ENCODE data around the gene TMLHE.
"Not testable (repeated sequence)": the region's sequence is repeated elsewhere in the genome, so short reads cannot be mapped to it uniquely, and the experiment has no call there.

TMLHE gene

GRCh38 chrX:155612312-155613224, at the start of gene TMLHE, which contains the start of gene SPRY3:
Gene TMLHE (minus strand): TSS chrX:155612952. CDS start chrX:155545276, 67,676 bp downstream.
Gene SPRY3 (plus strand): TSS chrX:155612586.
- FAIRE-seq = no peak

DNA sequence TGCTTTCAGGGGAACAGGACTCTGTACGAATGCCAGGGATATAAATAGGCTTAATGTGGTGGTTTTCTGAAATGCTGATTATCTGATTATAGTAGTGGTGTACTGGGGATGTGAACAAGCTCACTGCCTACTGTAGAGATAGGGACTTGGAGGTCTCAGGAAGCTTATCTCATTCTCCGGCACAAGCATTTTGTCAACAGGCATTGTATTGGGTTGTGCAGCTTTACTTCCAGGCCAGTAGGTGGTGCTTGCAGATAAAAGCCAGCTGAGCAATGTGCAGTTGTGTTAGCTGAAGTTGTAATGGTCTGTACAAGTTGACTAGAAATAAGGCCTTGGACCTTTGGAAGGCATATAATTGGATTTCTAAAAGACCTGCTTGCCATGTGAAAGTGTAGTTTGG, 49.5 kb upstream of the TMLHE start:
- FAIRE-seq = no peak

- FAIRE-seq = no peak
Measured at GRCh38 chrX:155645180-155645579, 32.4 kb upstream of the TMLHE start.

DNA sequence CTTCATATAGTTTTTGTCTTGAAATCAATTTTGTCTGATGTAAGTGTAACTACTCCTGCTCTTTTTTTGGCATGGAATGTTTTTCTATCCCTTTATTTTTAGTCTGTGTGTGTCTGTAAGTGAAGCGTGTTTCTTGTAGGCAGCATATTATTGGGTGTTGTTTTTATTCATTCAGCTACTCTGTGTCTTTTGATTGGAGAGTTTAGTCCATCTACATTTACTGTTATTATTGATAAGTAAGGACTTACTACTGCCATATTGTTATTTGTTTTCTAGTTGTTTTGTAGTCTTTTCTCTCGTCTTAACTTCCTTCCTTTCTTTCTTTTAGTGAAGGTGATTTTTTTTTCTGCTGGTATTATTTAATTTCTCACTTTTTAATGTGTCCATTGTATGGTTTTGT, 30.5 kb upstream of the TMLHE start:
- FAIRE-seq = no peak

DNA sequence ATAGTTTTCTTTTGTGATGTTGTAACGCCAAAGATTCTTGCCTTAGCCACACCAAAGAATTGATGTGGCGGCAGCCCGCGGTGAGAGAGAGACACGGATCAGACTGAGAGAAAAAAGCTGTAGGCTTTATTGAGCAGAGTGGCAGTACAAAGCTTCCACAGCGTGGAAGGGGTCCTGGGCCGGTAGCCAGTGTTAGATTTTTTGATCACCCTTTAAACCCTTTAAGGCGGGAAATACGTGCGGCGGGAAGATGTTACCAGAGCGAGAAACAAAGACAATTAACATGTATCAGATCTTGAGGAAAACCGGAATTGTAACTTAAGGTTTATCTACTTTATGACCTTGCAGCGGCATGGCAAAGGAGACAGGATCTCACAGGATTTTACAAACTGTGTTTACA, 28.6 kb upstream of the TMLHE start:
- FAIRE-seq = not testable (repeated sequence)

DNA sequence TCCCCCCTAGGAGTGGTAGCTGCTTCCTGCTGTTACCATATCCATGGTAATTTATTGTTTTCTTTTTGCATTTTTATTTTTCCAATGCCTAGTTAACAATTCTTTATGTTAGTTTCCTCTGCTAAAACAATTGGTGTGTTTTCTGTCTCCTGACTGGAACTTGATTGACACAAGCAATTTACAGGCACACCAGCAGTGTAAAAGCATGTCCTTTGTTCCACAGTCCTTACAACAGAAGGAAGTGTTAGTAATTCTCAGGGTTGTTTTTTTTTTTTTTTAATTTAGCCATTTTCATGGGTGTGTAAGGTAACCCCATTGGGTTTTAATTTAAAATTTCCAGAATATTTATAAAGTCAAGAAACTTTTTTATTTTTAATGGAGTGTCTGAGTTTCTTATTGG, 25.0 kb upstream of the TMLHE start:
- FAIRE-seq = no peak

DNA sequence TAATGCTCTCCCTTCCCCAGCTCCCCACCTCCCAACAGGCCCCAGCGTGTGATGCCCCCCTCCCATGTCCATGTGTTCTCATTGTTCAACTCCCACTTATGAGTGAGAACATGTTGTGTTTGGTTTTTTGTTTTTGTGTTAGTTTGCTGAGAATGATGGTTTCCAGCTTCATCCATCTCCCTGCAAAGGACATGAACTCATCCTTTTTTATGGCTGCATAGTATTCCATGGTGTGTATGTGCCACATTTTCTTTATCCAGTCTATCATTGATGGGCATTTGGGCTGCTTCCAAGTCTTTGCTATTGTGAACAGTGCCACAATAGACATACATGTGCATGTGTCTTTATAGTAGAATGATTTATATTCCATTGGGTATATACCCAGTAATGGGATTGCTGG, 22.3 kb upstream of the TMLHE start:
- FAIRE-seq = not testable (repeated sequence)

GRCh38 chrX:155632431-155633100, 19.8 kb upstream of the TMLHE start:
- no peak for FAIRE-seq

DNA sequence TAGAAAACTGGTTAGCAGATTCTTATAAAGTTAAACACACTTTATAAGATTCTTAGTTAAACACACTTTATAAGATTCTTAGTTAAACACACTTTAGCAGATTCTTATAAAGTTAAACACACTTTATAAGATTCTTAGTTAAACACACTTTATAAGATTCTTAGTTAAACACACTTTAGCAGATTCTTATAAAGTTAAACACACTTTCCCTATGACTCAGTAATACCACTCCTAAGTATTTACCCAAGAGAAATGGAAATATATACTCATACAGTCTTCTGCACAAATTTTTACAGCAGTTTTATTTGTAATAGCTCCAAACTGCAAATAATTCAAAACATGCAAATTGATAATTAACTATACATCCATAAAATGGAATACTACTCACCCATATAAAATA, 7.4 kb upstream of the TMLHE start:
- not testable (repeated sequence) for FAIRE-seq

DNA sequence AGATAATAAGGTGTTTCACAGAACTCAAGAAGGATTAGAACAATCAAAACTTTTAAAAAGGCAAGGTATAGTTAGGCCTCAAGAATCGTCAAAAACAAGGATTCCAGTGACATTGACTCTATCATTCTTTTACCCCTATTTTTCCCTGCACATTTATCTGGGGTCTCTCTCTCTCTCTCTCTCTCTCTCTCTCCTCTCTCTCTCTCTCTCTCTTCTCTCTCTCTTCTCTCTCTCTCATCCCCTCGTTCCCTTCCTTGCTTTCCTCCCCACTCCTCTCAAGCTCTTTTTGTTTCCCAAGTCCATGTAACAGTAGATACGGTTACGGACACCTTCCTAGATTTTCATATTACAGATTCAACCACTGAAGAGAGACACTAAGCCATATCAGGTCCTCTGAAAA, 3.2 kb upstream of the TMLHE start:
- FAIRE-seq = no peak

- no peak for FAIRE-seq
Measured at GRCh38 chrX:155613927-155614559, 1.3 kb upstream of the TMLHE start.

- FAIRE-seq = no peak
Measured at GRCh38 chrX:155611302-155611701, 1.4 kb downstream of the TMLHE start.

DNA sequence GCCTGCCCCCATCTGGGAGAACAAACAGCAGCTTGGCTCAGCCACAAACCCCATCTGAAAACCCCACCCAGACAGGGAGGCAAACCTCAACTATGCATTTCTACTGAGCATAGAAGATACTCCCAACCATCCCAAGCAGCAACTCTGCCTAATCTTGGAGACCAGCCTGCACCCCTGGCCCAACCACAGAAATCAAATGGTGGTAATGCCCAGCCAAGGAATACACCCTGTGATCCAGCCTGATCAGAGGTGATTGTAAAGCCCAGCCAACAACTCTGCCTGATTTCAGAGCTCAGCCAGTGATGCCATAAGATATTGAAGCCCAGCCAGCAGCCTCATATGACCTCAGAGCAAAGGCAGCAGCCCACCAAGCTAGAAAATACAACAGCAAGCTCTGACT, 19.8 kb downstream of the TMLHE start:
- FAIRE-seq = no peak

DNA sequence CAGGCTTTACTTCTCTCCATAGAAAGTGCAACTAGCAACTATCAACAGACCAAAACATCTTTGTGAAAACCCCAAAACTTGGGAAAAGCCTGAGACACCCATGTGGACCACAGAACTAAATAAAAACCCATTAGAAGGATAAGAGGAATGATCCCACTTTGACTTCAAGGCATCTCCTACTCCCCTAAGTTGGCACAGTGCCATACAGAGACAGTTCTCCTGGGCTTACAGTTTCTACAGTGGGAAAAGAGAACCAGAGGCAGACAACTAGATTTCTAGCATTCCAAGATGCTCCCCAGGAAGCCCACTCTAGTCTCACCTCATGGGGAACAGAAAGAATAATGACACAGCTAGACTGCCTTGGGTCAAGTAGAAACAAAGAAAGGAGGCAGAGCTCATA, 20.4 kb downstream of the TMLHE start:
- FAIRE-seq = no peak

GRCh38 chrX:155577682-155578081, 35.1 kb downstream of the TMLHE start:
- no peak for FAIRE-seq

GRCh38 chrX:155563099-155563498, 49.7 kb downstream of the TMLHE start:
- FAIRE-seq = no peak

GRCh38 chrX:155544881-155545280, 67.9 kb downstream of the TMLHE start:
- FAIRE-seq = no peak

- FAIRE-seq = no peak
Measured at GRCh38 chrX:155535866-155536265, 76.9 kb downstream of the TMLHE start.

GRCh38 chrX:155534800-155535199, 78.0 kb downstream of the TMLHE start:
- no peak for FAIRE-seq

DNA sequence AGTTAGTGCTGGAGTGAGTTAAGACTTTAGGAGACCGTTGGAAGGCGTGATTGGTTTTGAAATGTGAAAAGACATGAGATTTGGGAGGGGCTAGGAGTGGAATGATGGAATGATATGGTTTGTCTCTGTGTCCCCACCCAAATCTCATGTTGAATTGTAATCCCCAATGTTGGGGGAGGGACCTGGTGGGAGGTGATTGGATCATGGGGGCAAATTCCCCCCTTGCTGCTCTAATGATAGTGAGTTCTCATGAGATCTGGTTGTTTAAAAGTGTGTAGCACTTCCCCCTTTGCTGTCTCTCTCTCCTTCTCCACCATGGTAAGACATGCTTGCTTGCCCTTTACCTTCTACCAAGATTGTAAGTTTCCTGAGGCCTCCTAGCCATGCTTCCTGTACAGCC, 85.7 kb downstream of the TMLHE start:
- not testable (repeated sequence) for FAIRE-seq

DNA sequence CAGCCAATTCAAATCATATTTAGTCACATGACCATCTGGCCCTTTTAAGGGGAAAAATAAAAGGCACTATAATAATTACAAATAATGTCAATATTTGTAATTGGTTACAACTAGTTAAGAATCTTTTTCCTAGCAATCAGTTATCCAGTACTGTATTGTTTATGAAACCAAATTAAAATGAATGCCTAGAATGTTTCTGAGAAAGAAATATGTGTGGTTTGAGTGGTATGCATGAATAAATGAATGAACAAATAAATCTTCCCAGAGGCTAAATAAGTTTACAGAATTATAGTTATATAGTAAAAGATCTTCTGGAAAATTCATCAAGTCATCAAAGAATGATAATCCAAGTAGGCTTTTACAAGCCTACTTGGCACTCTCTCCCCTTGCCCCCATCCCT, 98.5 kb downstream of the TMLHE start:
- no peak for FAIRE-seq

- FAIRE-seq = no peak
Measured at GRCh38 chrX:155505296-155505695, 107.5 kb downstream of the TMLHE start.

GRCh38 chrX:155495134-155495533, 117.6 kb downstream of the TMLHE start:
- not testable (repeated sequence) for FAIRE-seq

DNA sequence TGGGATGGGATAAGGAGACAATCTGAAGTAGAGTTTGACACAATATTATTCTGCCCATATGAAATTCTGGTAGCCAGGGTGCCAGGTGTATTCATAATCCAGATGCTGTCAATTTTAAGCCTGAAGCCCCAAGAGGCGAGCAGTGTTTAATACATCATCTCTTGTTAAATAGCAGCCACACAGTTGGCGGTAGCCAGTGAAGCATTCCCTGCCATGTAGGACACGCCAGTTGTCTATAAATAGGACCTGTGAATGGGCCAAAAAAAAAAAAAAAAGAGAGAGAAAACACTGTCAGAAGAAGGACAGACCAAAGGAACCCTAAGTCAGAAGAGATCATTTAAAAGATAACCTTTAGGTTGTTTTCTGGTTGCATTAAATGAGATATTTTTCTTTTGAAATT, 121.3 kb downstream of the TMLHE start:
- not testable (repeated sequence) for FAIRE-seq

Data from islet of Langerhans (tissue), 1 donor.